Stimulated activated naive B cell treated with anti-CD40 and anti-IgM and Interleukin-4, amounts not matched to agents 10 μg/mL and 1 μg/mL and 100 μg/mL, for 72 hours (primary cell): ENCODE data around the gene SP110.
"Not testable (repeated sequence)": the region's sequence is repeated elsewhere in the genome, so short reads cannot be mapped to it uniquely, and the experiment has no call there.

Source experiments
- ATAC-seq, 2 donors: fragments of 150-1000 bp; cut with Tn5 transposase; replicated peaks; 2 replicates each; pipeline ENCODE4 v1.10.0; 2021; ENCODE audit warnings: moderate library complexity in 1 of 2
- DNase-seq: peaks from one replicate; pipeline ENCODE4 v3.0.0; 2021
- H3K27ac Mint-ChIP-seq: one replicate; pipeline ENCODE4 v1.8.0; 2022; ENCODE audit warnings: mild to moderate bottlenecking, mixed read lengths
- H3K27me3 Mint-ChIP-seq, 2 donors: one replicate each; pipeline ENCODE4 v1.8.0; 2022; ENCODE audit warnings: mixed read lengths in 2 of 2
- H3K36me3 Mint-ChIP-seq, 2 donors: one replicate each; pipeline ENCODE4 v1.8.0; 2022; ENCODE audit warnings: mixed read lengths in 2 of 2, mild to moderate bottlenecking in 1 of 2
- H3K4me1 Mint-ChIP-seq, 2 donors: one replicate each; pipeline ENCODE4 v1.8.0; 2022; ENCODE audit warnings: mixed read lengths in 2 of 2, mild to moderate bottlenecking in 1 of 2
- H3K4me3 Mint-ChIP-seq, 2 donors: one replicate each; pipeline ENCODE4 v1.8.0; 2022; ENCODE audit warnings: mild to moderate bottlenecking in 2 of 2, mixed read lengths in 2 of 2, moderate library complexity in 1 of 2
- H3K9me3 Mint-ChIP-seq, 2 donors: one replicate each; pipeline ENCODE4 v1.8.0; 2022; ENCODE audit warnings: mixed read lengths in 2 of 2, mild to moderate bottlenecking in 1 of 2

The SP110 gene

DNA sequence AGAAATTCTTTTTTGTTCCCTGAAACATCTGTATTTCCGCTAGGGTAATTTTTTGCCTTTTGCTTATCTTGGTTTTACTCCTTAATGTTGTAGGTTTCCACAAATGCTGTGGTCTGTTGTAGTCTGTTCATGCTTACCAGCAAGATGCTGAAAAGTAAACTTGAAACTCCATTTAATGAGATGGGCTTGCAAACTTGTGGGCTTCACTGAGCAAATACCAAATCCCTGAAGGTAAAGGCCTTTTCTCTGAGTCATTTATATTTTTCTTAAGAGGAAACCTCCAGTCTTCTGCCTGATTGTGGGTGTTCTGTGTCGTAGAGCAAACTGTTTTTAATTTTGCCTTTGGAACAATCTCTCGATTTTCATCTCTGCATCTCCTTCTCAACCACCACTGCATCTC is 15.1 kb upstream of the SP110 start:
- Mint-ChIP-seq H3K27me3 (no peaks in the 10 kb centered on the region), H3K36me3 (peaks cover 53 to 64% of the 10 kb centered on the region in 2 donors), H3K27ac (peak overlapping the region; percentile 91), H3K9me3 (peaks cover 3 to 5% of the 10 kb centered on the region in 2 donors), H3K4me3 (peak overlapping the region; percentile 74 to 79), H3K4me1 (peaks cover 34 to 58% of the 10 kb centered on the region in 2 donors)
- ATAC-seq (peak; percentile 90 to 92), DNase-seq (peak; percentile 19)

DNA sequence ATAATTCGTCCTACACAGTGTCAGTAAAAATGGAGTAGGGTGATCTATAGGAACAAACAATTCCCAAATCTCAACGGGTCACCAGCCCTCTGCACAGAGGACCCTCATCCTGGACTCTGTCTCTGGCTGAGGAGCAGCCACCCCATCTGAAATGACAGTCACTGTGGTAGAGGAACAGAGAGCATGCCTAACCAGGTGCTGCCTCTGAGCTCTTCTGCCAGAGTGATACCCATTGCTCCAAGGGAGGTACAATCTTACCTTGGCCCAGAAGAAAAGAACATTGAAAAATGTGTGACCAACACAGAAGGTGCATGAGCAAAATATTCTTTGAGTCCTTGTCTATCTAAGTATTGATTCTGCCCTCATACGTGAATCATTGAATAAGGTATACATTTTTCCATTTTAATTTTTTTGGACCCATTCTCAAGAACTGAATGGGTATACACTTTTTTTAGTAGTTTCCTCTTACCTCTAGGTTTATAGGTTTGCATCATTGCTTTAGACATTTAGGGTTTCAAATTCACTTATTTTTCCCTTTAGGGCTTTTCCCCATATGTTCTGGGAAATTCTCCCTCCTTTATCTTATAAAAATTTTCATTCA is 14.4 kb upstream of the SP110 start:
- Mint-ChIP-seq H3K4me1 (peaks cover 34 to 63% of the 10 kb centered on the region in 2 donors), H3K4me3 (peak overlapping the region; percentile 79 to 80), H3K27ac (peak overlapping the region; percentile 83), H3K27me3 (no peaks in the 10 kb centered on the region), H3K36me3 (peaks cover 51 to 64% of the 10 kb centered on the region in 2 donors), H3K9me3 (peaks cover 3 to 5% of the 10 kb centered on the region in 2 donors)
- DNase-seq, result no peak
- peak; percentile 75 to 80 for ATAC-seq

DNA sequence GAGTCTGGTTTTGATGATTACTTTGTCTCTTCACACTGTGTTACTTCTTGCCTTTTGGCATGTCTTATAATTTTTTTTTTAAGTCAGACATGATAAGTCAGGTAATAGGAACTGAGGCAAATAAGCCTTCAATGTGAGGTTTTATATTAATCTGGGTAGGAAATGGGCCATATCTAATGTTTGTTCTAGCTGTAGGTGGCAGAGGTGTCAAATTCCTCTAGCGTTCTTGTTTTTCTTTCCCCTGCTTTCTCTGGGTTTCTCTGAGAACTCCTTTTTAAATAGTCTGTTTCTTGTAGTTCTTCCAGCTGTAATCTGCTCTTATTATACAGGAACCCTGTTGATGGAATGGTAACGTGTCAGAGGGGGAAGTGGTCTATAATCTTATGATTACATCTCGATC is 11.5 kb upstream of the SP110 start:
- Mint-ChIP-seq H3K36me3 (peaks cover 52 to 67% of the 10 kb centered on the region in 2 donors), H3K4me3 (peak overlapping the region; percentile 86 to 87), H3K4me1 (peaks cover 33 to 78% of the 10 kb centered on the region in 2 donors), H3K27me3 (no peaks in the 10 kb centered on the region), H3K27ac (peak overlapping the region; percentile 88), H3K9me3 (peaks cover 3 to 5% of the 10 kb centered on the region in 2 donors)
- no peak for ATAC-seq
- no peak for DNase-seq

DNA sequence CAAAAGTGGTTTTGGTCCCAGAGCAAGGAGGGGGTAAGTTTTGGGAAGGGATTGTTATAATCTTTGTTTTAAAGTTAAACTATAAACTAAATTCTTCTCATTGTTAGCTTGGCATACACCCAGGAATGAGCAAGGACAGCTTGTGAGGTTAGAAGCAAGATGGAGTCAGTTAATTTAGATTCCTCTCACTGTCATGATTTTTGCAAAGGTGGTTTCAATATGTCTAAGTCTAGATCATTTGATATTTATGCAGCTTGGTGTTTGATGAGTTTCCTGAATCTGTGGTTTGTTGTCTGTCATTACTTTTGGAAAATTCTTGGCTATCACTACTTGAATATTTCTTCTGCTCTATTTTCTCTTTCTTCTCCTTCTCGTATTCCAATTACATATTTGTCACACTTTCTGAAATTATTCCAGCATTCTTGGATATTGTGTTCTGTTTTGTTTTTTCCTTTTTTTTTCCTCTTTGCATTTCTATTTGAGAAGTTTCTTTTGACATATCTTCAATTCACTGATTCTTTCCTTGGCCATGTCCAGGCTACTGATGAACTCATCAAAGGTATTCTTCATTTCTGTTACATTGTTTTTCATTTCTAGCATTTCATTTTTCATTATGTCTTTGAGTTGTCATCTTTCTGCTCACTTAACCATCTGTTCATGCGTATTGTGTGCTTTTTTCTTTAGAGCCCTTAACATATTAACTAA is 10.9 kb upstream of the SP110 start:
- Mint-ChIP-seq H3K4me3 (peak overlapping the region; percentile 86 to 87), H3K9me3 (peaks cover 3 to 5% of the 10 kb centered on the region in 2 donors), H3K27ac (peak overlapping the region; percentile 88), H3K36me3 (peaks cover 55 to 64% of the 10 kb centered on the region in 2 donors), H3K27me3 (no peaks in the 10 kb centered on the region), H3K4me1 (peaks cover 33 to 73% of the 10 kb centered on the region in 2 donors)
- ATAC-seq (no peak), DNase-seq (no peak)

DNA sequence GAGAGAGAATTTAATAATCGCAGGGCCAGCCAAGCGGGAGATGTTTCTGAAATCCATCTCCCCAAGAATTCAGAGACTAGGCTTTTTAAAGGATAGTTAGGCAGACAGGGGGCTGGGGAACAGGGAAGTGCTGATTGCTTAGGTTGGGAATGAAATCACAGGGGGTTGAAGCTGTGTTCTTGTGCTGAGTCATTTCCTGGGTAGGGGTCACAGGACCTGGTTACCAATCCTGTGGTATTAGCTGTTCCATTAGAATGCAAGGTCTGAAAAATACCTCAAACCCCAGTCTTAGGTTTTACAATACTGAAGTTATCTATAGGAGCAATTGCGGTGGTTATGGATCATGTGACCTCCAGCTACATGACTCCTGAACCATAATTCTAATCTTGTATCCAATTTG is 10.3 kb upstream of the SP110 start:
- no peaks in the 10 kb centered on the region for H3K27me3 Mint-ChIP-seq
- peak overlapping the region; percentile 86 to 87 for H3K4me3 Mint-ChIP-seq
- H3K36me3 Mint-ChIP-seq, result peaks cover 55 to 68% of the 10 kb centered on the region in 2 donors
- peak overlapping the region; percentile 88 for H3K27ac Mint-ChIP-seq
- H3K9me3 Mint-ChIP-seq, result peaks cover 3 to 5% of the 10 kb centered on the region in 2 donors
- peaks cover 37 to 72% of the 10 kb centered on the region in 2 donors for H3K4me1 Mint-ChIP-seq
- ATAC-seq, result no peak
- no peak for DNase-seq

DNA sequence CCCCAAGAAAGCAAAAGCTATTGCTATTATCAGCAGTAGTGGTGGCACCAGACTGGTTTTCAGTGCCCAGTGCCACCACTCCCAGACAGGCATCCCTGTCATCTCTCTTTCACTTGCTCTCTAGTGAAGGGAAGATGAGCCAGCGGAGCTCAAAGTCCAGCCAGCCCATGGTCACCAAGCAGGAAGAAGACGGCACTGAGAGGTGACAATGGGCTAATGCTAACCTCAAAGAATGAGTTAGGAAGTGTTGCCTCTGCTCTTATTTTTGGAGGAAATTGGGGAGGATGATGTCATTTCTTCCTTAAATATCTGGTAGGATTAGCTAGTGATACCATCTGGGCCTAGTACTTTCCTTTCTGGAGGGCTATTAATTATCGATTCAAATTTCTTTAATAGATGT is 7.4 kb upstream of the SP110 start:
- Mint-ChIP-seq H3K9me3 (peaks cover 3 to 5% of the 10 kb centered on the region in 2 donors), H3K27me3 (no peaks in the 10 kb centered on the region), H3K36me3 (peaks cover 47 to 57% of the 10 kb centered on the region in 2 donors), H3K27ac (peak overlapping the region; percentile 92), H3K4me1 (peaks cover 43 to 83% of the 10 kb centered on the region in 2 donors), H3K4me3 (peak overlapping the region; percentile 86 to 87)
- no peak for ATAC-seq
- DNase-seq, result no peak

DNA sequence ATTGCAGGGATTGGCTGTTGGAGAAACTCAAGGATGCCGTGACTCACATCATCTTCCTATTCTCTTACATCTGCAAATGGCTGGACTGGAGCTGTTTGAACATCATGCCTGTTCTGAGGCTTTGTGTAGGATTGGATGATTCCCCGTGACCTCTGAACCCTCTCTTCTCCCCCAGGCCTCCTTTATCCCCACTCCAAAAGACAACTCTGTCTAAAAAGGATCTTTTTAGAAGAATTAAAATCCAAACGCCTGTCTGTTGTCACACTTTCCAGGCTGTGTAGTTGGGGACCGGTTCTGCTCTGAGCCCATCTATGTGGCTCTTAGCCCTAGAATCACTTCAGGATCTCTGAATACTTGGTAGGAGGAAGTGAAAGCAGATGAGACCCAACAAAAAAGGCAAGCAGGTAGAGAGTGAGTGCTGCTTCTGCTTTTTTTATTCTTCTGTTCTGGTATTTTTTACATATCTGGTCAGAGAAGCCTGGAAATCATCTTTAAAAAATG is 6.3 kb upstream of the SP110 start:
- no peak for DNase-seq
- Mint-ChIP-seq H3K4me3 (peak overlapping the region; percentile 95), H3K36me3 (peaks cover 37 to 50% of the 10 kb centered on the region in 2 donors), H3K27me3 (no peaks in the 10 kb centered on the region), H3K9me3 (peaks cover 3 to 5% of the 10 kb centered on the region in 2 donors), H3K27ac (peak overlapping the region; percentile 98), H3K4me1 (peaks cover 42 to 83% of the 10 kb centered on the region in 2 donors)
- peak; percentile 83 for ATAC-seq

DNA sequence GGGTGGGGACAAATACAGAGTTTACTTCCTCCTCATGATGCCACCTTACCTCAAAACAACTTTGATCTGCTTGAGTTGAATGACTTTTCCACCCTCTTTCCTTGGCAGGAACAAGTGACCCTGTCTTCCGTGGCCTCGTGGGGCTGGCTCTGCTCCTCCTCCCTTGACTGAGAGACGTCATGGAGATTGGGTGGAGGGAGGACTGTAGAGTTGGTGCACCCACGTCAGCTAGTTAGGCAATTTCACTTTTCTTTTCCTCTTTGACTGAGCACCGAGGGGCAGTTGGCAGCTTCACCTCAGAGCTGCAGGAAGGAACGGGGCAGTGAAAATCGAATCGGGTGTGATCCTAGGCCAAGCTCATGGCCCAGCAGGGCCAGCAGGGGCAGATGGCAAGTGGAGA is 5.7 kb upstream of the SP110 start, which contains the start of gene SP140:
Gene SP140 (plus strand): TSS at position 251 of the 400 bp plus-strand sequence. CDS start 109 bp downstream, at position 360.
- no peaks in the 10 kb centered on the region for H3K9me3 Mint-ChIP-seq

DNA sequence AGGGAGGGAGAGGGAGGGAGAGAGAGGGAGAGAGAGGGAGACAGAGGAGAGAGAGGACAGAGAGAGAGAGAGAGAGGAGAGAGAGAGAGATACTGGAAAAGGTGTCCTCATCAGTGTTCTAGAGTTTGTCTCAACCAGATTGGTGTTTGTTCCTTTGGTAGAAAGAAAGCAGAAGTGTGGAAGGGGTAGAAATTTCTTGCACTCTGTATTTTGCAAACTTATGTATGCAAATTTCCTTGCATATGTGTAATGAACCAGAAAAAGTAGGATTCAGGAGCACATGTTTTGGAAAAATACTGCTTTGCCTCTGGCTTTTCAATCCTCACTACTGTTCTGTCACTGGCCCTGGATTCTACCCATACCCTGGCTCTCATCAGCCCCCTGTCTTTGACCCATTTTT is 4.7 kb upstream of the SP110 start:
- H3K36me3 Mint-ChIP-seq, result peaks cover 27 to 44% of the 10 kb centered on the region in 2 donors
- no peaks in the 10 kb centered on the region for H3K27me3 Mint-ChIP-seq
- DNase-seq (no peak), ATAC-seq (no peak)
- peak overlapping the region; percentile 98 for H3K27ac Mint-ChIP-seq
- no peaks in the 10 kb centered on the region for H3K9me3 Mint-ChIP-seq
- peaks cover 38 to 78% of the 10 kb centered on the region in 2 donors for H3K4me1 Mint-ChIP-seq
- H3K4me3 Mint-ChIP-seq, result peak overlapping the region; percentile 95

More for the DNA sequence above, 5.7 kb upstream of the SP110 start, which contains the start of gene SP140:
- Mint-ChIP-seq H3K27ac (peak within 1 kb of the TSS; percentile 98), H3K4me3 (peak within 1 kb of the TSS; percentile 95), H3K27me3 (no peaks in the 10 kb centered on the region), H3K4me1 (peaks cover 38 to 79% of the 10 kb centered on the region in 2 donors), H3K36me3 (peaks cover 31 to 44% of the 10 kb centered on the region in 2 donors)
- DNase-seq (peak; percentile 89), ATAC-seq (peak; percentile 87)

DNA sequence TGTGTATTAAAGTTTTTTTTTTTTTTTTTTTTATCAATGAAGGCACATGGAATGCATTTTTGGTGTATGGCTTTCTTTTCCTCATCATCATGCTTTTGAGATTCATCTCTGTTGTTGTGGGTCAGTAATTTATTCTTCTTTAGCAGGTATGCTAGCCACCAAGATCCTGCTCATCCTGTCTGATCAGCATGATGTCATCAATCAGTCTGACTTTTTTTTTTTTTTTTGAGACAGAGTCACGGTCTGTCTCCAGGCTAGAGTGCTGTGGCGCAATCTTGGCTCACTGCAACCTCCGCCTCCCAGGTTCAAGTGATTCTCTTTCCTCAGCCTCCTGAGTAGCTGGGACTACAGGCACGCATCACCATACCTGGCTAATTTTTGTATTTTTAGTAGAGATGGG is 3.0 kb upstream of the SP110 start:
- peaks cover 21 to 34% of the 10 kb centered on the region in 2 donors for H3K36me3 Mint-ChIP-seq
- H3K27me3 Mint-ChIP-seq, DNase-seq, H3K9me3 Mint-ChIP-seq, ATAC-seq: not testable (repeated sequence)
- peak overlapping the region in 1 of 2 donors; percentile 4 for H3K4me3 Mint-ChIP-seq
- H3K27ac Mint-ChIP-seq, result peak overlapping the region; percentile 98
- H3K4me1 Mint-ChIP-seq, result peaks cover 40 to 73% of the 10 kb centered on the region in 2 donors

DNA sequence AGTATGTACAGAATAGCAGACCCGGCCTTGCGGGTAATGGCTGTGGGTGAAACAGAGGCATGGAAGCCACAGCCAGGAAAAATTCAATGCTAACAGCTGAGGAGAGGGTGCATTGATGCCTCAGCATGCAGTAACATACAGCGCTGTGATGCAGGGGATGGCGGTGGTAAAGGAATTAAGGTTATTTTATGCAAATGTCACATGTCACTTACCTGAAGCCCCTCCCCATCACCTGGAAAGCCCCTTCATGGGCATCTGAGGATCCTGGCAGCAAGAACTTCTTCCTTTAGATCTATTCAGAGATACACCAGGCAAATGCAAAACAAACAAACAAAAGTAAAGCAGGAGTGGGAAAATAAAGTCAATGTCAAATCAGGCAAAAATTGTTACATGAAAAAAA is 1.7 kb upstream of the SP110 start:
- peak overlapping the region; percentile 86 for H3K27ac Mint-ChIP-seq
- peaks cover 42 to 76% of the 10 kb centered on the region in 2 donors for H3K4me1 Mint-ChIP-seq
- peak overlapping the region in 1 of 2 donors; percentile 33 for H3K4me3 Mint-ChIP-seq
- no peak for DNase-seq
- no peaks in the 10 kb centered on the region for H3K27me3 Mint-ChIP-seq
- H3K36me3 Mint-ChIP-seq, result peaks cover 20 to 37% of the 10 kb centered on the region in 2 donors
- no peaks in the 10 kb centered on the region for H3K9me3 Mint-ChIP-seq
- ATAC-seq, result no peak

DNA sequence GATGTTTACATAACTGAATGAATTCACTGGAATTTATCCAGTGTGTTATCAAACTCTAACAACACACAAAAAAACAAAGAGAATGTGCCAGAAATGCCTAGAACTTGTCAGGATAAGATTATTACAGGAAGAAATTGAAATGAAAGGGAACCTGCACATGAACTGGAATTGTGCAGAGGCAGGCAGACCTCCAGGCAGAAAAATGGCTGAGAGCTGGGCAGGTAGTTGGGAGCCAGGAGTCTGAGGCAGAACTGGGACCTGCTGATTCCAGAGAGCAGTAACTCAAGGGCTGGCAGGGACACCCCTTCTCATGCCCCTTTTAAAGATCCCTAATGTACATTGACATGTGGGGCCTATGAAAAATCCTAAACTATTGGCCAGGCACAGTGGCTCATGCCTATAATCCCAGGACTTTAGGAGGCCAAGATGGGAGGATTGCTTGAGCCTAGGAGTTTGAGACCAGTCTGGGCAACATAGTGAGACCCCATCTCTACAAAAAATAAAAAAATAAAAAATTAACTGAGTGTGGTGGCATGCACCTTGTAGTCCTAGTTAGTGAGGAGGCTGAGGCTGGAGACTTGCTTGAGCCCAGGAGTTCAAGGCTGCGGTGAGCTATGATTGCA is 674 bp upstream of the SP110 start:
- H3K4me1 Mint-ChIP-seq, result peaks cover 46 to 87% of the 10 kb centered on the region in 2 donors
- peaks cover 21 to 43% of the 10 kb centered on the region in 2 donors for H3K36me3 Mint-ChIP-seq
- peak overlapping the region; percentile 99 to 100 for H3K4me3 Mint-ChIP-seq
- no peak for DNase-seq
- no peaks in the 10 kb centered on the region for H3K27me3 Mint-ChIP-seq
- H3K9me3 Mint-ChIP-seq, result no peaks in the 10 kb centered on the region
- no peak for ATAC-seq
- H3K27ac Mint-ChIP-seq, result peak overlapping the region; percentile 99

DNA sequence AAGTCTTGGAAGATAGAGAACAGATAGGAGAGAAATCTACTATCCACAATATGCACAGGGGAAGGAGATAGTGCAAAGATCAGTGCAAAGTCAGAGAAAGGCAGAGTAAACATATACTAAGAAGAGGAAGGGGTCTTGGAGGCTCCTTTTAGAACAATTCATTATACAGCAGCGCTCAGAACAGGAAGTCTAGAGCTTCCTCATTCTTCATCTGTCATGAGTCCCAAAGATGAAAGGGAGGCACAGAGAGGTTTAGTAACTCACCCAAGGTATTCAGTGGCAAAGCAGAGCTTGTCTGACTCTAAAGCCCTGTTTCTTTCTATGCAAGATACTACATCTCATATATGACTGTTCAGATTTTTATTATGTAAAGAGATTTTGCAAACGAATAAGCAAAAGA is 1.4 kb downstream of the SP110 start:
- Mint-ChIP-seq H3K4me1 (peaks cover 44 to 83% of the 10 kb centered on the region in 2 donors), H3K9me3 (no peaks in the 10 kb centered on the region), H3K4me3 (peak overlapping the region; percentile 99 to 100), H3K36me3 (peaks cover 36 to 57% of the 10 kb centered on the region in 2 donors), H3K27me3 (no peaks in the 10 kb centered on the region), H3K27ac (peak overlapping the region; percentile 92)
- ATAC-seq, result peak; percentile 47 to 55
- no peak for DNase-seq

DNA sequence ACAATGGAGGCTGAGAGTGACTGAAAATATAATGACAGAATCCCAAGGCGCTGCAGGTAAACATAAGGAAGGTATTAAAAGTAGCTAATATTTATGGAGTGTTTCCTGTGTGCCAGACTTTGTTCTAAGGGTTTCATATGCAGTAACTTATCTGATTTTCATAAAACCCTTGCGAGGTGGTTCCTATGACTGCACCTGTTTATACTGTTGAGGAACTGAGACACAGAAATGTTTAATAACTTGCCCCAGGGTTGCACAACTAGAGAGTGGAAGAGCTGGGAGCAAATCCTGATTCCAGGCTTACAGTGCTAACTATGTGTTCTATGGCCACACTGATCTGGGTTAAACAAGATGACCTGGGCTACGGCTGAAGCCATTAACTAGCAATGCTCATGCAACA is 2.4 kb downstream of the SP110 start:
- peak overlapping the region; percentile 73 for H3K27ac Mint-ChIP-seq
- peak overlapping the region; percentile 99 to 100 for H3K4me3 Mint-ChIP-seq
- H3K36me3 Mint-ChIP-seq, result peaks cover 40 to 65% of the 10 kb centered on the region in 2 donors
- no peaks in the 10 kb centered on the region for H3K9me3 Mint-ChIP-seq
- ATAC-seq (peak; percentile 32 to 41), DNase-seq (no peak)
- no peaks in the 10 kb centered on the region for H3K27me3 Mint-ChIP-seq
- peaks cover 39 to 83% of the 10 kb centered on the region in 2 donors for H3K4me1 Mint-ChIP-seq
